ENCODE data around the gene SCARB2.
A peak's percentile ranks its signal among the peaks of the same experiment; 100 is the strongest.

Gene SCARB2

GRCh38 chr4:76153356-76153755, 60.3 kb downstream of the SCARB2 start:
- no peak for DNase-seq (ENCODE audit: low read depth in 2 of 2)

GRCh38 chr4:76148142-76148865, 65.3 kb downstream of the SCARB2 start, which contains the start of gene NUP54:
Gene NUP54 (minus strand): TSS chr4:76148397. CDS start chr4:76148374, 23 bp downstream.
- DNase-seq (ENCODE audit: low read depth in 2 of 2), result peak; percentile 92

- DNase-seq (ENCODE audit: low read depth in 2 of 2), result peak in 1 of 2 donors; percentile 12
Observed at GRCh38 chr4:76147454-76148141, 66.0 kb downstream of the SCARB2 start.

- DNase-seq (ENCODE audit: low read depth in 2 of 2), result no peak
Observed at GRCh38 chr4:76144546-76144945, 69.1 kb downstream of the SCARB2 start.

- DNase-seq (ENCODE audit: low read depth in 2 of 2), result no peak
Observed at GRCh38 chr4:76141241-76141640, 72.4 kb downstream of the SCARB2 start.

GRCh38 chr4:76127754-76128153, 85.9 kb downstream of the SCARB2 start:
- DNase-seq (ENCODE audit: low read depth in 2 of 2), result no peak

GRCh38 chr4:76125816-76126215, 87.8 kb downstream of the SCARB2 start:
- no peak for DNase-seq (ENCODE audit: low read depth in 2 of 2)

GRCh38 chr4:76120199-76120598, 93.4 kb downstream of the SCARB2 start:
- no peak for DNase-seq (ENCODE audit: low read depth in 2 of 2)

GRCh38 chr4:76117536-76117935, 96.1 kb downstream of the SCARB2 start:
- DNase-seq (ENCODE audit: low read depth in 2 of 2), result no peak

- DNase-seq (ENCODE audit: low read depth in 2 of 2), result no peak
Observed at GRCh38 chr4:76116821-76117220, 96.8 kb downstream of the SCARB2 start.
